ENCODE data around the gene TK1. TPM values are rescaled to one million over a fixed set of nuclear protein-coding genes. Genes with fewer than 3 reads are reported as not detected.

Gene TK1
- total and polyA plus RNA-seq, 12 donors: 1.3 to 11.6 (median 2.5) TPM

DNA sequence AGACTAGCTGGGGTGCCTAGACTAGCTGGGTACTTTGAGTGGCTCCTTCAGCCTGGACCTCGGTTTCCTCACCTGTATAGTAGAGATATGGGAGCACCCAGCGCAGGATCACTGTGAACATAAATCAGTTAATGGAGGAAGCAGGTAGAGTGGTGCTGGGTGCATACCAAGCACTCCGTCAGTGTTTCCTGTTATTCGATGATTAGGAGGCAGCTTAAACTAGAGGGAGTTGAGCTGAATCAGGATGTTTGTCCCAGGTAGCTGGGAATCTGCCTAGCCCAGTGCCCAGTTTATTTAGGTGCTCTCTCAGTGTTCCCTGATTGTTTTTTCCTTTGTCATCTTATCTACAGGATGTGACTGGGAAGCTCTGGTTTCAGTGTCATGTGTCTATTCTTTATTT is 36.2 kb upstream of the TK1 start:
- DNase-seq: no peak
- TF ChIP-seq POLR2A (IDR thresholded peaks at IDR 0.05): no peak
- TF ChIP-seq, protein P1, sequence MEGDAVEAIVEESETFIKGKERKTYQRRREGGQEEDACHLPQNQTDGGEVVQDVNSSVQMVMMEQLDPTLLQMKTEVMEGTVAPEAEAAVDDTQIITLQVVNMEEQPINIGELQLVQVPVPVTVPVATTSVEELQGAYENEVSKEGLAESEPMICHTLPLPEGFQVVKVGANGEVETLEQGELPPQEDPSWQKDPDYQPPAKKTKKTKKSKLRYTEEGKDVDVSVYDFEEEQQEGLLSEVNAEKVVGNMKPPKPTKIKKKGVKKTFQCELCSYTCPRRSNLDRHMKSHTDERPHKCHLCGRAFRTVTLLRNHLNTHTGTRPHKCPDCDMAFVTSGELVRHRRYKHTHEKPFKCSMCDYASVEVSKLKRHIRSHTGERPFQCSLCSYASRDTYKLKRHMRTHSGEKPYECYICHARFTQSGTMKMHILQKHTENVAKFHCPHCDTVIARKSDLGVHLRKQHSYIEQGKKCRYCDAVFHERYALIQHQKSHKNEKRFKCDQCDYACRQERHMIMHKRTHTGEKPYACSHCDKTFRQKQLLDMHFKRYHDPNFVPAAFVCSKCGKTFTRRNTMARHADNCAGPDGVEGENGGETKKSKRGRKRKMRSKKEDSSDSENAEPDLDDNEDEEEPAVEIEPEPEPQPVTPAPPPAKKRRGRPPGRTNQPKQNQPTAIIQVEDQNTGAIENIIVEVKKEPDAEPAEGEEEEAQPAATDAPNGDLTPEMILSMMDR (IDR thresholded peaks at IDR 0.05): no peak
- Histone ChIP-seq H3K4me1 (replicated peaks in 1 of 2) (no peaks in the 10 kb centered on the region), H3K27me3 (no peaks in the 10 kb centered on the region), H3K36me3 (replicated peaks in 1 of 2) (no peaks in the 10 kb centered on the region), H3K4me3 (no peak overlapping the region), H3K27ac (peak overlapping the region in 2 of 5 donors; percentile 54 to 60), H3K9me3 (replicated peaks in 1 of 3) (no peaks in the 10 kb centered on the region)
- 78 to 87% (median 83%) methylated on average over 4 of the region's 4 CpGs for WGBS, 4 donors
- intact Hi-C loops (cut with DNase I): no loop called here

DNA sequence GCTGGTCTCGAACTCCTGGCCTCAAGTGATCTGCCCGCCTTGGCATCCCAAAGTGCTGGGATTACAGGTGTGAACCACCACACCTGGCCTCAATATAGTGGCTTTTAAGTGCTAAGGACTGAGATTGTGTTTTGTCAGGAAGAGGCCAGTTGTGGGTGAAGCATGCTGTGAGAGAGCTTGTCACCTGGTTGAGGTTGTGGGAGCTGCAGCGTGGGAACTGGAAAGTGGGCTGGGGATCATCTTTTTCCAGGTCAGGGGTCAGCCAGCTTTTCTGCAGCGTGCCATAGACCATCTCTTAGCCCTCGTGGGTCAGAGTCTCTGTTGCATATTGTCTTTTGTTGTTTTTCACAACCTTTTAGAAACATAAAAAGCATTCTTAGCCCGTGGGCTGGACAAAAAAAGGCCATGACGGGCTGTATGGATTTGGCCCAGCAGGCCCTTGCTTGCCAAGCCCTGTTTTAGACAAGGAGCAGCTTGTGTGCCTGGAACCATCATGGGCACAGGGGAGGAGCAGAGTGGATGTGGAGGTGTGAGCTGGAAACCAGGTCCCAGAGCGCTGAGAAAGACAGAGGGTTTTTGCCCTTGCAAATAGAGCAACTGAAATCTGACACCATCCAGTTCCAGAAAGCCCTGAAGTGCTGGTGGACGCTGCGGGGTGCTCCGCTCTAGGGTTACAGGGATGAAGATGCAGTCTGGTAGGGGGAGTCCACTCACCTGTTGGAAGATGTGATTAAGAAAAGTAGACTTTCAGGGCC is 32.7 kb upstream of the TK1 start:
- Histone ChIP-seq H3K9me3 (replicated peaks in 1 of 3) (no peaks in the 10 kb centered on the region), H3K27me3 (no peaks in the 10 kb centered on the region)
- intact Hi-C loops (cut with DNase I): no loop called here

DNA sequence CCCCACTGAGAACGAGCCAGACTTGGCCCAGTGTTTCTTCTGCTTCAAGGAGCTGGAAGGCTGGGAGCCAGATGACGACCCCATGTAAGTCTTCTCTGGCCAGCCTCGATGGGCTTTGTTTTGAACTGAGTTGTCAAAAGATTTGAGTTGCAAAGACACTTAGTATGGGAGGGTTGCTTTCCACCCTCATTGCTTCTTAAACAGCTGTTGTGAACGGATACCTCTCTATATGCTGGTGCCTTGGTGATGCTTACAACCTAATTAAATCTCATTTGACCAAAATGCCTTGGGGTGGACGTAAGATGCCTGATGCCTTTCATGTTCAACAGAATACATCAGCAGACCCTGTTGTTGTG is 27.8 kb upstream of the TK1 start:
- Histone ChIP-seq H3K4me3 (peak overlapping the region in 1 of 4 donors; percentile 27), H3K9me3 (replicated peaks in 1 of 3) (no peaks in the 10 kb centered on the region), H3K27me3 (no peaks in the 10 kb centered on the region), H3K36me3 (replicated peaks in 1 of 2) (no peaks in the 10 kb centered on the region), H3K27ac (no peak overlapping the region), H3K4me1 (replicated peaks in 1 of 2) (peaks cover 5 to 6% of the 10 kb centered on the region in 2 donors)
- intact Hi-C loops (cut with DNase I): no loop called here
- no peak for DNase-seq
- TF ChIP-seq, protein P1 (IDR thresholded peaks at IDR 0.05): no peak
- no peak for TF ChIP-seq POLR2A (IDR thresholded peaks at IDR 0.05)
- 17 to 33% (median 18%) methylated on average over 4 to 5 of the region's 5 CpGs for WGBS, 4 donors

More for the DNA sequence above, 32.7 kb upstream of the TK1 start:
- DNase-seq: no peak
- WGBS, 4 donors: 93 to 96% (median 94%) methylated on average over 9 to 11 of the region's 11 CpGs
- no peak for TF ChIP-seq POLR2A (IDR thresholded peaks at IDR 0.05)
- TF ChIP-seq, protein P1 (IDR thresholded peaks at IDR 0.05): no peak
- H3K27ac ChIP-seq: no peak overlapping the region
- H3K4me1 ChIP-seq (replicated peaks in 1 of 2): peaks cover under 1 to 1% of the 10 kb centered on the region in 2 donors
- H3K4me3 ChIP-seq: no peak overlapping the region
- H3K36me3 ChIP-seq (replicated peaks in 1 of 2): no peaks in the 10 kb centered on the region

DNA sequence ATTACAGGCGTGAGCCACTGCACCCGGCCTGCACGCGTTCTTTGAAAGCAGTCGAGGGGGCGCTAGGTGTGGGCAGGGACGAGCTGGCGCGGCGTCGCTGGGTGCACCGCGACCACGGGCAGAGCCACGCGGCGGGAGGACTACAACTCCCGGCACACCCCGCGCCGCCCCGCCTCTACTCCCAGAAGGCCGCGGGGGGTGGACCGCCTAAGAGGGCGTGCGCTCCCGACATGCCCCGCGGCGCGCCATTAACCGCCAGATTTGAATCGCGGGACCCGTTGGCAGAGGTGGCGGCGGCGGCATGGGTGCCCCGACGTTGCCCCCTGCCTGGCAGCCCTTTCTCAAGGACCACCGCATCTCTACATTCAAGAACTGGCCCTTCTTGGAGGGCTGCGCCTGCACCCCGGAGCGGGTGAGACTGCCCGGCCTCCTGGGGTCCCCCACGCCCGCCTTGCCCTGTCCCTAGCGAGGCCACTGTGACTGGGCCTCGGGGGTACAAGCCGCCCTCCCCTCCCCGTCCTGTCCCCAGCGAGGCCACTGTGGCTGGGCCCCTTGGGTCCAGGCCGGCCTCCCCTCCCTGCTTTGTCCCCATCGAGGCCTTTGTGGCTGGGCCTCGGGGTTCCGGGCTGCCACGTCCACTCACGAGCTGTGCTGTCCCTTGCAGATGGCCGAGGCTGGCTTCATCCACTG is 27.3 kb upstream of the TK1 start, which contains the start of gene BIRC5:
Gene BIRC5, plus strand, starts transcription at position 238 of the 690 bp plus-strand sequence. Its CDS starts 64 bp downstream, at position 302.
- H3K4me3 ChIP-seq: peak within 1 kb of the TSS in 2 of 4 donors; percentile 10 to 27
- H3K27me3 ChIP-seq: no peaks in the 10 kb centered on the region
- DNase-seq: peak; percentile 77 to 90 (median 88)
- peaks cover 5 to 6% of the 10 kb centered on the region in 2 donors for H3K4me1 ChIP-seq (replicated peaks in 1 of 2)
- WGBS, 4 donors: 0 to 1% (median 0%) methylated on average over 1 to 60 of the region's 60 CpGs
- no peak within 1 kb of the TSS for H3K27ac ChIP-seq
- H3K36me3 ChIP-seq (replicated peaks in 1 of 2): no peaks in the 10 kb centered on the region
- H3K9me3 ChIP-seq (replicated peaks in 1 of 3): no peaks in the 10 kb centered on the region
- intact Hi-C loops (cut with DNase I): no loop called here
- TF ChIP-seq, protein P1 (IDR thresholded peaks at IDR 0.05): no peak
- no peak for TF ChIP-seq POLR2A (IDR thresholded peaks at IDR 0.05)
